Epithelial cell of proximal tubule (primary cell): Measurements from ENCODE around the gene ZC3H13. TPM values are rescaled to one million over a fixed set of nuclear protein-coding genes. Genes with fewer than 3 reads are reported as not detected.
"Not testable (repeated sequence)": the region's sequence is repeated elsewhere in the genome, so short reads cannot be mapped to it uniquely, and the experiment has no call there.

ENCODE experiments used
- DNase-seq: peaks from one replicate; pipeline ENCODE4 v3.0.0-alpha.2; 2011; ENCODE audit warnings: low read depth
- H3K4me3 ChIP-seq: 2 replicates; pipeline ENCODE4 v1.5.1; 2011; ENCODE audit warnings: low read depth, mild to moderate bottlenecking, low read length
- CTCF ChIP-seq: conservative IDR thresholded peaks from 2 replicates; pipeline ENCODE4 v1.5.1; 2012; ENCODE audit warnings: low read depth, mild to moderate bottlenecking, low read length
- total RNA-seq: library from RNA; depleted of rRNA; stranded (reverse); fragments of >200 nt; gene quantifications from 2 replicates; pipeline ENCODE4 v1.2.3, GENCODE V29; 2015

The ZC3H13 gene
- total RNA-seq, 1 donor from 2014 or later, result 16.9 TPM

GRCh38 chr13:45995245-45995644 lies 57.3 kb downstream of the ZC3H13 start:
- DNase-seq, result no peak
- no peak for TF ChIP-seq CTCF
- no peak overlapping the region for H3K4me3 ChIP-seq

- DNase-seq, result no peak
- no peak for TF ChIP-seq CTCF
- H3K4me3 ChIP-seq, result no peak overlapping the region
These were observed 57.8 kb downstream of the ZC3H13 start for GRCh38 chr13:45994752-45995151.

GRCh38 chr13:45989607-45990006 lies 62.9 kb downstream of the ZC3H13 start:
- TF ChIP-seq CTCF, result no peak
- no peak for DNase-seq
- H3K4me3 ChIP-seq, result no peak overlapping the region

- not testable (repeated sequence) for DNase-seq, H3K4me3 ChIP-seq
These were observed 71.4 kb downstream of the ZC3H13 start for GRCh38 chr13:45981127-45981526.

- H3K4me3 ChIP-seq, result no peak overlapping the region
- no peak for DNase-seq
- TF ChIP-seq CTCF, result no peak
These were observed 77.2 kb downstream of the ZC3H13 start for GRCh38 chr13:45975337-45975736.

GRCh38 chr13:45974500-45974899 lies 78.0 kb downstream of the ZC3H13 start:
- no peak for DNase-seq
- no peak for TF ChIP-seq CTCF

GRCh38 chr13:45967589-45967988 lies 85.0 kb downstream of the ZC3H13 start:
- no peak for TF ChIP-seq CTCF
- H3K4me3 ChIP-seq, result no peak overlapping the region
- DNase-seq, result no peak

More at GRCh38 chr13:45974500-45974899, 78.0 kb downstream of the ZC3H13 start:
- no peak overlapping the region for H3K4me3 ChIP-seq

- H3K4me3 ChIP-seq, result no peak overlapping the region
- no peak for TF ChIP-seq CTCF
- DNase-seq, result no peak
These were observed 85.8 kb downstream of the ZC3H13 start for GRCh38 chr13:45966715-45967114.
